Limb (tissue), 2 donors: ENCODE results near the gene MED13.
"Not testable (repeated sequence)": the region's sequence is repeated elsewhere in the genome, so short reads cannot be mapped to it uniquely, and the experiment has no call there.

Source experiments
- DNase-seq, 2 donors: peaks; one replicate each; pipeline ENCODE4 v3.0.0-alpha.2; 2016; ENCODE audit errors: extremely low spot score in 2 of 2

MED13 gene

DNA sequence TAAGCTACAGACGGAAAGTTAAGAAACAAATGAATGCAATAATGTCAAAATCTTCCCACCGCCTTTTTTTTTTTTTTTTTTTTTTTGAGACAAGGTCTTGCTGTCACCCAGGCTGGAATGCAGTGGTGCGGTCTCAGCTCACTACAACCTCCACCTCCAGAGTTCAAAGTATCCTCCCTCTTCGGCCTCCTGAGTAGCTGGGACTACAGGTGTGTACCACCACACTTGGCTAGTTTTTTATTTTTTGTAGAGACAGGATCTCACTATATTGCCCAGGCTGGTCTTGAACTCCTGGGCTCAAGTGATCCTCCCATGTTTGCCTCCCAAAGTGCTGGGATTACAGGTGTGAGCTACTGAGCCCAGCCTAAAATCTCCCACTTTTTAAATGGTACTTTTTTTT lies 66.5 kb downstream of the MED13 start:
- not testable (repeated sequence) for DNase-seq

DNA sequence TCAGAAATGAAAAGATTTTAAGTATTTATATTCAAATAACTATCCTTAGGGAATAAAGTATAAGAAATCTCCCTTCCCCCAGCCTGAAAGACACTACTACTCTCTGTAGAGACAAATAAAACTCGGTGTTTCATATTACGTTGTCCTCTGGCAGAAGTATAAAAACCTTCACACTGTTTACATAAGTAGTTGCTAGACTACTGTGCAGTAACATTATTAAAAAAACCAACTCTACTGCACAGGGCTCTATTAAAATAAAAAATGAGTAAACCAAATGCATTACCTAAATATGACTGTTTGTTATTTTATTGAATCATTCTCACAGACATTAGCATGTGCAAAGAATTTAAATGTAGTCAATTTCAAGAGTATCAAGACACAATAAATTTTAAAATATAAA lies 67.4 kb downstream of the MED13 start:
- DNase-seq, result peak in 1 of 2 donors; percentile 28

DNA sequence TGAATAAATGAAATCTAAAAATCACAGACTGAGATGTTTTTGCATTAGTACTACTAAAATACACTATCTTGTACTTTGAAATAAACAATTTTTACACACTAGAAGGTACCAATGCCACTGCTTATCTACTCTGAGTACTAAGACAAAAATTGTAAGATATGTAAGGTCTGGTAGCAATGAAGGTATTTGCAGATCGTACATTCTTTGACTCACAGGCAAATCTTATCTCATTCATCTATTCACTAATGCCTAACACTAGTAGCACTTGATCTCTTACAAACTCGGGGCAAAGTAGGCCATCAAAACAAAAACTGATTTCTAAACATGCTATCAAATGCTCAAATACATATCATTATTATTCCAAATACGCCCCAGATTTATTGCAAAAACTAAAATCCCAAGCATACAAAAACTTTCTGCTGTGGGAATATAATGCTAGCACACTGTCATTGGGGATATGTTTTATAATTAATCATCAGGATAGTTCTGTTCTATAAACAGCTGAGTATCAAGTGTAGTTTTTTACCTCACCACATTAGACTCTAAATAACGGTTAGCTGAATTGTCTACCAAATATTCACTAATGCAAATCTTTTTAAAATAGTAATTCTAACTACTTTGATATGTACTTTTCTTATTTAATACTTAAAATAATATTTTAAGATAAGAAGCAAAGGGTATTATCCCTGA lies 68.0 kb downstream of the MED13 start:
- DNase-seq, result no peak

DNA sequence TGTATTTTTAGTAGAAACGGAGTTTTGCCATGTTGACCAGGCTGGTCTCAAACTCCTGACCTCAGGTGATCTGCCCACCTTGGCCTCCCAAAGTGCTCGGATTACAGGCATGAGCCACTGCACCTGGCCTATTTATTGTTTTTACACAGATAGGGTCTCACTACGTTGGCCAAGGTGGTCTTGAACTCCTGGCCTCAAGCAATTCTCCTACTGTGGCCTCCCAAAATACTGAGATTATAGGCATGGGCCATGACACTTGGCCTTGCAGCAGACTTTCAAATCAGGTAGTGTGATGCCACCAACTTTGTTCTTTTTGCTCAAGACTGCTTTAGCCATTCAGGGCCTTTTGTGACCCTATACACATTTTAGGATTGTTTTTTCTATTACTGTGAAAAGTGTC lies 75.6 kb downstream of the MED13 start:
- DNase-seq, result no peak

DNA sequence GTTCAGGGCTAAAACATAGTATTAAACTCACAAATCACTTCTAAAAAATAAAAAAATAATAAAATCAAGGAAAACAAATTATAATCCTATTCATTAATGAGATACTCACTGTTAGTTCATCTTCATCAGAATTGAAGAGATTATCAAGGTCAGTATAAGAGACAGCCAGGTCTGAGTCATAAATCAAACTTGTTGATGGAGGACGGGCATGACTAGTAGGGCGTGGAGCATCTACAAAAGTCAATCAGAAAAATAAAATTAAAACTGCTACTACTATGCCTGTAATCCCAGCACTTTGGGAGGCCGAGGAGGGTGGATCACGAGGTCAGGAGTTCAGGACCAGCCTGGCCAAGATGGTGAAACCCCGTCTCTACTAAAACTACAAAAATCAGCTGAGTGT lies 78.2 kb downstream of the MED13 start:
- no peak for DNase-seq

DNA sequence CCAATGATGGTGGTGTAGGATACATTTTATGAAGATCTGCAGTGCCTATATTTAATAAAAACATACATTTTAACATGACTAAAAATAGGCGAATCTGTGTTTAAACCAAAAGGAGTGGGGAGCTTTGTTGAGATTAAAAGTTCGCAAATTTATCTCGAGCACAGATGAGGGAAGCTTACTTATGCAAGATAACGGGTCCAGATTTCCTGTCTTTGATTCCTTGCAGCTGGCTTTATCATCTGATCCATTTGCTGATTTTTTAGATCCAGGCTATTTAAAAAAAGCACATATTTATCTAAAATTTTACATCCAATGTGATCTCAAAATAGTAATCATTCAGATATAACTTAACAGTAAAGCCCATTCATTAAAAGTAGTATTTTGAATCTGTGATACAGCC lies 80.3 kb downstream of the MED13 start:
- DNase-seq, result no peak

DNA sequence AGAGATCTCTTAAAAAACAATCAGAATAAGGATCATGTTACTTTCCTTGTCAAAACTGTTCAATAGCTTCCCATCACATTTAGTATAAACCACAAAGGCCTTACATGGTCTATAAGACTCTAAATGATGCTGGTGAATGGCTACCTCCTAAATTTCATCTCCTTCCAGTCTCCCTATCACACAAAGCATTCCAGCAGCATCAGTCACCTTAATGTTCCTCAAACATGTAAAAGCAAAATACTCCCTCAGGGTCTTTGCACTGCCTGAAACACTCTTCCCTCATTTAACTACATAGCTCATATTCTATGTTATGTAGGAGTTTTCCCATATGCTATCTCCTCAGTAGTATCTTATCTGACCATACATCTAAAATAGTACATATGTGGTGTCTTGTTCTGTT lies 83.8 kb downstream of the MED13 start:
- DNase-seq, result no peak

DNA sequence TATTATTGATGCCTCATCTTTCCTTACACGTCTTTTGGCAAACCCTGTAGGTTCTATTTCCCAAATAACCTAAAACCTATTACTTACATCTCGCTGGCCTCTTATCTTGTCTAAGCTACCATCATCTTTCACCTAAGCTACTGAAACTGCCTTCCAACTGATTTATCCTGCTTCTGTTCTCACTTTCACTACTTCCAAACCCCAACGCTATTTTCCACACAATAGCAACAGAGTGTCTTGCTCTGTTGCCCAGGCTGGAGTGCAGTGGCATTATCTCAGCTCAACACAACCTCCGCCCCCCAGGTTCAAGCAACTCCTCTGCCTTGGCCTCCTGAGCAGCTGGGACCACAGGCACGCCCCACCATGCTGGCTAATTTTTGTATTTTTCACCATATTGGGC lies 84.5 kb downstream of the MED13 start:
- DNase-seq, result no peak

DNA sequence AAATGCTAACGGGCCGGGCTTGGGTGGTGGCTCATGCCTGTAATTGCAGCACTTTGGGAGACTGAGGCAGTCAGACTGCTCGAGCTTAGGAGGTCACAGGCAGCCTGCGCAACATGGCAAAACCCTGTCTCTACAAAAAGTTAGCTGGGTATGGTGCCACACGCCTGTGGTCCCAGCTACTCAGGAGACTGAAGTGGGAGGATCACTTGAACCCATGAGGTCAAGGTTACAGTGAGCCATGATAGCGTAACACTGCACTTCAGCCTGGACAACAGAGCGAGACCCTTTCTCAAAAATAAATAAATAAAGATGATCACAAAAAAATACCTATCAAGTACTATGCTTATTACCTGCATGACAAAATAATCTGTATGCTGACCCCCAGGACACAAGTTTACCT lies 91.0 kb downstream of the MED13 start:
- DNase-seq, result no peak

DNA sequence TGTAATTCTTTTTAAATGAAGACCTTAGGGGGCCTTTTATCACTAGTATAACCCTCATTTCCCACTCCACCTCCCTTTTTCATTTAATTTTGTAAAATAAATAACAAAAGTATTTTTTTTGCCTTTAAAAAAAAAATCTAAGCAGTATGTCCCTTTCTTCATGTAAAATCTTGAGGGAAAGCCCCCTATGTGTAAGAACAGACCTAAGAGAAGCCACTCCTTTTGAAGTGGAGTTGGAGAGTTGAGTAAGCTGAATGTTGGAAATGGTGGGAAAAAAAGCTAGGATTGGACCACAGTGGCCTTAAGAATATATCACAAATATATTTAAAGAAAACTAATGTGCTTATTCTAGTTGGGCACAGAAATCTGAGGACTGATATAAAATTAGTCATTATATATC lies 92.8 kb downstream of the MED13 start:
- DNase-seq, result no peak

DNA sequence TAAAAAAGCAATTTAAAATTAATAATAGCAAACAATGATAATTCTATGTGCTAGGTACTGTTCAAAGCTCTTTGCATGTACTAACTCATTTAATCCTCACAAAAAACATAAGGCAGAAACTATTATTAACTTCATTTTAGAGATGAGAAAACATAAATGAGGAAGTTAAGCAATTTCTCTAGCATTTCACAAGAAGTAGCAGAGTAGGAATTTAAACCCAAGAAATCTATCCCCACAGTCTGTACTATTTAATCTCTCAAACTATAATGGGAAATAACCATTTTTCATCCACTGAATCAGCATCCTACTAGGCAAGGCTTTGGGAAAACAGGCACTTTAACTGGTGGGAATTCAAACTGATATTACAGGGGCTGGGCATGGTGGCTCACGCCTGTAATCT lies 95.0 kb downstream of the MED13 start:
- no peak for DNase-seq

DNA sequence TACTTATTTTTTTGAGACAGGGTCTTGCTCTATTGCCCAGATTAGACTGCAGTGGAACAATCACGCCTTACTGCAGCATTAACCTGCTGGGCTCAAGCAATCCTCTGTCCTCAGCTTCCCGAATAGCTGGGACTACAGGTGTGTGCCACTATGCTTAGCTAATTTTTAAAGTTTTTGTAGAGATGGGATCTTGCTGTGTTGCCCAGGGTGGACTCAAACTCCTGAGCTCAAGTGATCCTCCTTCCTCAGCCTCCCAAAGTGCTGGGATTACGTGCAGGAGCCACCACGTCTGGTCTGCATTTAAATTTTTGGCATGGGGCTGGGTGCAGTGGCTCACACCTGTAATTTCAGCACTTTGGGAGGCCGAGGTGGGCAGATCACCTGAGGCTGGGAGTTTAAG lies 96.3 kb downstream of the MED13 start:
- no peak for DNase-seq

DNA sequence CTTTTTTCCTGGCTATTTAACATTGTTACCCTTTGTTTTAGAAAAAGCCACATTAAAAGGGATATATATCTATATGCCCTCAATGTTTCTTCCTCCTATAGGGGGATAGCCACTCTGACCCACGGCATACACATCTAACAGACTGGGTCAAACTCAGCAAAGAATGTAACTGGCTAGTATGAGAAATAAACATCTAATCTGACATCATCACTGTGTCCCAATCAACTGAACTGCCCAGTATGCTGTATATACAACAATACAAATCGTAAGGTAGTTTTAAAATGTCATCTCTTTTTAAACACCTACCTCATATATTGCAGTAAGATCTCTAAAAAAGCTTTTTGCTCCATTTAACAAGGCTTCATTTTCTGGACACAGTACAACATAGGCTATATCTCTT lies 97.3 kb downstream of the MED13 start:
- no peak for DNase-seq

DNA sequence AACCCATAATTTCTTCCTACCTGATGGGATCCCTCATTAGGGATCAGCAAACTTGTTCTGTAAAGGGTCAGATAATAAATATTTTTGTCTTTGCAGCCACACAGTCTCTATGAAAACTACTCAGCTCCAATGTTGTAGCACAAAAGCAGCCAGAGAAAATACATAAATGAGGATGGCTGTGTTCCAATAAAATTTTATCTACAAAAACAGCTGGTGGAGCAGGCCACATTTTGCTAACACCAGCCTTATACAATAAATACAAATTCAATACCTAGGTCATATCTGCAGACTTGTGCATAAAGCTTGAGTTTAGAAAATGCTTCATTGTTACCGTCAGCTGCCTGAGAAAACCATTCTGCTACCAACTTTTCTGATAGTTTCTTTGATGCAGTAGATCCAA lies 98.9 kb downstream of the MED13 start:
- peak in 1 of 2 donors; percentile 5 for DNase-seq

DNA sequence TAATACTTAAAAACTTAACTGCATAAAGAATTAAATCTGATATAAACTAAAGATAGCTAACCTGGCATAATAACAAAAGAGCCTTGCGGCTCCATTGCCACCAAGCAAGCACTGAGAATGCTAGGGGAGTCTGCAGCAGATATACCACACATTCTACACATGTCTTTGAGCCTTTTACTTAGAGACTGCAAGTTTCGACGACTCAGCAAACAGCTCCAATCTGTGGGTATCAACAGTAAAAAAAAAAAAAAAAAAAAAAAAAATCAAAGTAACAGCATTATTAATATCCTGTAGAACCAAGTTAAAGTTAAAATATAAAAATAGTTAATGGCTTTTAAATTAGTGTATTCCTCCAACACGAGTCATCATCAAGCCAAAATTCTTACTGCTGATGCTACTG lies 109.5 kb downstream of the MED13 start:
- no peak for DNase-seq

DNA sequence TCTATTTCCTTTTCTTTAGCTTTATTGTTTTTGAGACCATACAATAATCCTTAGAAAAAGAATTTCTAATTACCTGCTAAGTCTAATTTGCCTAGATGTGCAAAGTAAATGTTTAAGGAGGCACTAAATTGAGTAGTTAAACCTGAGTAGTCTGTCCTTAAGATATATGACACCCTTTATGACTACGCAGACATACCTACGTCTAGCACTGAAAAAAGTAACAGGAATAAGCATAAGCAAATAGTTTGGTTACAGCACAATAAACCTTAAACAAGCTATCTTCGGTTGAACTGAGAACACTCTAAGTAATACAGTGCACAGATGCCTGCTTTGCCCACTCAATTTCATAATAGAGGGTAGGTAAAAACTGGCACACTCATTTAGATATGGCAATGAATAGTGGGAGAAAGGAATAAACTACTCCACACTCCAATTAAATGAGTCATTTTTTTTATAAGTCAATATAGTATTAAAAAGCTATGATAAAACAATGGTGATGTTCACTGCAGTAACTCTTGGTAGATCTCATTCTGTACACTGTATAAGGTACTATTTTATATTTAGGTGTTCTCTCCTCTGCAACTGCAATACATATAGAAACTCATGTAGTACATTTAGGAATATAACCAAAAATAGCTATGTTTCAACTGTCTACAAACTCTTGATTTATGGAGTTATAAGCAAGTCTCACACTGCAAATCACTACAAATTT lies 117.6 kb downstream of the MED13 start:
- no peak for DNase-seq

DNA sequence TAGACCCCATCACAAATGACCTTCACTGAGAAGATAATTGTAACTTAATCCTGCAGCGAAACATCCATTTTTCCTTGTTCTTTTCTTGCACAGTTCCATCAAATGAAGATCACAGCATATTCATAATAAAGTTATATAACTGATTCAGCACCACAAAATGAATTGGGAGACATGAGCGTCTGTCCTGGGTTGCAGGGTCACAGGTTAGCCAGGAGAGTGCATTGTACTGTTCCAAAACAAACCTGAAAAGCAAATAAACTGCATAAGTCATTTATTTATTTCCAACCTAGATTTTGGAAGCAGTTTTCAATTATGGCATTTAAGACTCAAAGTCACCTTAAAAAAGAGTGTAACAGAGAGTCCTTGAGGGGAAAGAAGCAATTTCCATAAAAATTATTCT lies 118.7 kb downstream of the MED13 start:
- DNase-seq, result no peak

DNA sequence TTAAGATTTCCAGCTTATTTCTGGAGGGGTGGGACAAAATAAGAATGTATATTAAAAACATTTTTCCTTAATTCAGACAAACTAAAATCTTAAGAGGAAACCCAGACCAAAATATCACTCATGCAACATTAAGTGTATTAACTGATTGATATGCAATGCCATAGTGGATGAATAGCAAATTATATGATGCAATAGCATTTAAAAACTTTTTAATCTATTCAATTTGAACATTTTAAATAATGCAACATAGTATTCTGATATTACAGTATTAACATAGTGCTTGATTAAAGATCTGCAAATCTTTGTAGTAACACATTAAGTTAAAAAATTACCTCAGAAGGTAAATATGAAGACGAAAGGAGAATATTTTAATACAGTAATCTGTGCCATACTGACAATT lies 122.0 kb downstream of the MED13 start:
- no peak for DNase-seq

DNA sequence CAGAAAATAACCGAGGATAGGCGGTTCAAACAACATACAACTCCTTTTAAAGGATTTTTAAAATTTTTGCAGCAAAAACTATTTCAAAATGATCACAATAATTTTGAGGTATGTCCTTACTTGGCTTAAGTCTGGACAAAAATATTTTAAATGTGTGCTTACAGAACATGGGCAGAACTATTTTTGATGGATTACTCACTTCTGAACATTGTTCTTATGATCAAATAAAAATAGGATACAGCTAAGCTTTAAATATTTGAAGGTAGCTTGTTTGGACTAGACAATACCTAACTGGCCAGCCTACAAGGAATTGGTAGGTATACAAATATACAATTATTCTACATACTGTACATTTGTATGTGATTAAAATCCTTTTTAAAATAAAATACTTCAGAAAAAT lies 123.0 kb downstream of the MED13 start:
- DNase-seq, result no peak

DNA sequence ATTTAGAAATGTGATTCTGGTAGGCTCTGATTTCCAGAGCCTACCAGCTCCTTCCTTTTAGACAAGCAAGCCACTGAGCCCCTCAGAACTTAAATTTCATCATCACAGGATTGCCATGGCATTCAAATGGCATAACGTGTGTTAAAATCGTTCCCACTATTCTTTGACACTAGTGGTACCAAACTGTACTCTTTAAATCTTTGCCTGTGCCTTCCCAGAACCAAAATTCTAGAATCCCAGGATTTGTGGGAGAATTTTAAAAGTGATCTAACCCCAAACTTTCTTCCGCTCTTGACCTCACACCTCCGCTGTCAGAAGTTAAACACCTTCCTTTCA lies 137.0 kb downstream of the MED13 start:
- DNase-seq, result no peak

DNA sequence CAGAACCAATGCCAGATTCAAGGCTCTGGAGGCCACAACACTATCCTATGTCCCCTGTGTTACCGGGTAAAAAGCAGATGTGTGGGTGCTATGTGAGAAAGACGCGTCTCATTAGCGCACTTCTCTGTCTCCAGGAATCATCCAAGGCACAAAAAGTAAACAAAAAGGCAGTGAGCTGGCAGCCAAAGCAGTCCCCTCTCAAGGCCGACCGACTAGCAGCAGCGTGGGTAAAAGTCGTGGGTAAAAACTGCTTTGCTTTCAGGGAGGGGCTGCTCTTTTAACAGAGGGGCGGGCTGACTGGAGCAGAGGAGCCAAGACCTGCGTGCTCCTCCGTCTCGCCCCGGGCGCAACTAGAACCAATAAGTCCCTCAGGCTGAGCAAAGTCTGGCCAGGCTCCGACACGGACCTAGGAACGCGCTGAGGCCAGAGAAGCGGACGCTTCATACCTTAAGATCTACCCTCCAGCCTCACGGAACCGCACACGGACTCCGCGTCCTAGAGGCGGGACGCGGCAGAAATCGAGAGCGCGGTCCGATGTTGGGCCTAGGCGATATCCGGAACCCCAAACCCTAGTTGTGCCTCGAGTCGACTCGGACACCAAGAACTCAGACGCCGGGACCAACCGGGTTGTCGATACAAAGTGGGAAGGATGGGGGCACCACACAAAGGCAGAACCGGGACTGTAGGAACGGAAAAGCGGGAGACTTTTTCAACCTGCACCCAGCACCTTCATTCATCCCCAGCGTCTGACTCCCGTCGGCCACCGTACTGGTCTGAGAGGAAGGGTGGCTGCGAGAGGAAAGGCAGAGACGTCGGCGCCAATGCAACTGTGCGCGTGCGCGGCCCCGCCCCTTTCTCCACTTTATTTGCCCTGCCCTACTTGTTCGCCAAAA lies 137.6 kb downstream of the MED13 start, which contains the start of gene INTS2:
Gene INTS2, minus strand, starts transcription at position 775 of the 893 bp plus-strand sequence. CDS start 1,338 bp downstream, outside the sequence.
- DNase-seq, result peak; percentile 95 to 98

DNA sequence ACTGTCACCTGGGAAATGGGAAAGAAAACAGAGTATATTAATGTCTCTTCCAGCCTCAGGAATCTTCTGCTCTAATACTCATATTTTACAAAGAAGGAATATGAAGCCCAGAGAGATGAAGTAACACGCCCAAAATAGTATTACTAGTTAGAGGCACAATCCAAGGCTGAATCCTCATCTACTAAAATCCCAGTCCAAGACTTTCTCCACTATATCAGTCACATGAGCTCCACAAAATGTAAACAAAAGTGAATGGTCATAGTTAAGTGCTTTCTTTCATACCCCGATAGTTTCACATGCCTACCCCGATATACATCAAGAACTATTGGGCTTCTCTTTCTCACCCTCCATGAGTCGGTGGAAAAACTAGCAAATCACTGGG lies 138.3 kb downstream of the MED13 start:
- no peak for DNase-seq
